HG02973 (cell line): ENCODE results near the gene USF1.
A peak's percentile ranks its signal among the peaks of the same experiment; 100 is the strongest.

ENCODE experiments used
- ATAC-seq: cut with Tn5 transposase; IDR thresholded peaks from one replicate; pipeline ENCODE4 v1.9.1; 2021; ENCODE audit warnings: moderate library complexity; ENCODE audit not compliant: unreplicated experiment

USF1 gene

GRCh38 chr1:161045736-161046604 lies at the start of gene USF1:
Gene USF1 (minus strand): TSS chr1:161045977. CDS start chr1:161043275, 2,702 bp downstream.
- ATAC-seq: peak; percentile 45

GRCh38 chr1:161095230-161095629 lies 49.5 kb upstream of the USF1 start:
- ATAC-seq: no peak

- ATAC-seq: no peak
Measured at GRCh38 chr1:161094481-161094880, 48.7 kb upstream of the USF1 start.

- ATAC-seq: no peak
Measured at GRCh38 chr1:161092621-161093028, 46.8 kb upstream of the USF1 start.

GRCh38 chr1:161091796-161092507 lies 46.2 kb upstream of the USF1 start:
- ATAC-seq: no peak

GRCh38 chr1:161091093-161091492 lies 45.3 kb upstream of the USF1 start:
- ATAC-seq: no peak

GRCh38 chr1:161090617-161091016 lies 44.8 kb upstream of the USF1 start:
- no peak for ATAC-seq

- no peak for ATAC-seq
Measured at GRCh38 chr1:161089938-161090337, 44.2 kb upstream of the USF1 start.

GRCh38 chr1:161089251-161089924 lies 43.6 kb upstream of the USF1 start, which contains the start of gene NECTIN4:
Gene NECTIN4 (minus strand): TSS chr1:161089558. CDS start chr1:161089296, 262 bp downstream.
- no peak for ATAC-seq

GRCh38 chr1:161088587-161089110 lies 42.9 kb upstream of the USF1 start:
- ATAC-seq: no peak

GRCh38 chr1:161086457-161086856 lies 40.7 kb upstream of the USF1 start:
- ATAC-seq: no peak

GRCh38 chr1:161085165-161085564 lies 39.4 kb upstream of the USF1 start:
- ATAC-seq: no peak

- no peak for ATAC-seq
Measured at GRCh38 chr1:161084597-161084988, 38.8 kb upstream of the USF1 start.

GRCh38 chr1:161083748-161084596 lies 38.2 kb upstream of the USF1 start:
- ATAC-seq: no peak

GRCh38 chr1:161082996-161083747 lies 37.4 kb upstream of the USF1 start:
- ATAC-seq: no peak

- no peak for ATAC-seq
Measured at GRCh38 chr1:161082483-161082882, 36.7 kb upstream of the USF1 start.

GRCh38 chr1:161081519-161081918 lies 35.7 kb upstream of the USF1 start:
- no peak for ATAC-seq

- ATAC-seq: no peak
Measured at GRCh38 chr1:161080441-161081405, 34.9 kb upstream of the USF1 start.
